Skeletal muscle cell (primary cell): ENCODE results near the gene C3orf18.

Experiments
- DNase-seq: peaks from one replicate; pipeline ENCODE4 v3.0.0-alpha.2; 2010; ENCODE audit warnings: low read depth
- H3K4me3 ChIP-seq: 2 replicates; pipeline ENCODE4 v1.5.1; 2011; ENCODE audit warnings: low read depth, mild to moderate bottlenecking, control low read depth, low read length, moderate library complexity

Gene C3orf18

GRCh38 chr3:50567386-50568167 is at the start of gene C3orf18:
TSS of gene C3orf18 (minus strand) at chr3:50567747. CDS start at chr3:50565699, 2,048 bp downstream.
- H3K4me3 ChIP-seq: peak within 1 kb of the TSS; percentile 97
- peak; percentile 62 for DNase-seq

- no peak for DNase-seq
- peak overlapping the region; percentile 81 for H3K4me3 ChIP-seq
Observed at GRCh38 chr3:50616770-50617095, 49.2 kb upstream of the C3orf18 start.

GRCh38 chr3:50616003-50616769 is 48.6 kb upstream of the C3orf18 start:
- DNase-seq: no peak
- peak overlapping the region; percentile 81 for H3K4me3 ChIP-seq

GRCh38 chr3:50615190-50615589 is 47.6 kb upstream of the C3orf18 start:
- H3K4me3 ChIP-seq: no peak overlapping the region
- DNase-seq: no peak

- H3K4me3 ChIP-seq: no peak overlapping the region
- no peak for DNase-seq
Observed at GRCh38 chr3:50612970-50613846, 45.7 kb upstream of the C3orf18 start.

GRCh38 chr3:50612234-50612882 is 44.8 kb upstream of the C3orf18 start:
- DNase-seq: no peak
- peak overlapping the region; percentile 72 for H3K4me3 ChIP-seq

GRCh38 chr3:50611464-50612233 is 44.1 kb upstream of the C3orf18 start, which contains the start of gene CISH:
TSS of gene CISH (minus strand) at chr3:50611774. CDS start at chr3:50611650, 124 bp downstream.
- DNase-seq: peak; percentile 79
- peak within 1 kb of the TSS; percentile 72 for H3K4me3 ChIP-seq

- DNase-seq: no peak
- H3K4me3 ChIP-seq: peak overlapping the region; percentile 72
Observed at GRCh38 chr3:50610992-50611463, 43.5 kb upstream of the C3orf18 start.

- peak overlapping the region; percentile 72 for H3K4me3 ChIP-seq
- no peak for DNase-seq
Observed at GRCh38 chr3:50610181-50610971, 42.8 kb upstream of the C3orf18 start.

- DNase-seq: no peak
- H3K4me3 ChIP-seq: no peak overlapping the region
Observed at GRCh38 chr3:50609763-50610085, 42.2 kb upstream of the C3orf18 start.

GRCh38 chr3:50609071-50609762 is 41.7 kb upstream of the C3orf18 start:
- no peak overlapping the region for H3K4me3 ChIP-seq

GRCh38 chr3:50608278-50608677 is 40.7 kb upstream of the C3orf18 start:
- DNase-seq: no peak
- no peak overlapping the region for H3K4me3 ChIP-seq

More at GRCh38 chr3:50609071-50609762, 41.7 kb upstream of the C3orf18 start:
- no peak for DNase-seq

- DNase-seq: no peak
- no peak overlapping the region for H3K4me3 ChIP-seq
Observed at GRCh38 chr3:50607271-50608091, 39.9 kb upstream of the C3orf18 start.

- no peak overlapping the region for H3K4me3 ChIP-seq
- DNase-seq: no peak
Observed at GRCh38 chr3:50606596-50606995, 39.0 kb upstream of the C3orf18 start.

GRCh38 chr3:50605901-50606326 is 38.4 kb upstream of the C3orf18 start:
- DNase-seq: no peak
- no peak overlapping the region for H3K4me3 ChIP-seq
